GM19438 (cell line): ENCODE data around the gene SHC3.

Source experiments
- ATAC-seq: cut with Tn5 transposase; IDR thresholded peaks from one replicate; pipeline ENCODE4 v1.9.1; 2021; ENCODE audit warnings: low read depth; ENCODE audit not compliant: unreplicated experiment

SHC3 gene

DNA sequence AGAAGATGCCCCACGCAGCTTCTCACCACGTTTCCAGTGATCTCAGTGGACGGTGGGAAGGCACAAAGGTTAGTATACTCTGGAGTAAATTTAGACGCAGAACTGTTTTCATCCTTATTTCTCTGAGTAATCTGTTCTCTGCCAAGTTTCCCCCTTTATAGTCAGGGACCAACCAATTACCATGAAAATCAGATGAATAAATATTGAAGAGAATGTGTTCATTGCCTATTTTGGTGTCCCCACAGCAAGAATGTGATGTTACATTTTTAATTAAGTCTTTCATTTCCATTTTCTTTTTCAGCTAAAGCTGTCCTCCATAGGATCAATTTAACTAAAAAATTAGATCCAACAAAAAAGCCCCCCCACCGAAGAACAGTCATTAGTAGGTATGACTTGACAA lies 146.0 kb downstream of the SHC3 start:
- ATAC-seq = no peak

DNA sequence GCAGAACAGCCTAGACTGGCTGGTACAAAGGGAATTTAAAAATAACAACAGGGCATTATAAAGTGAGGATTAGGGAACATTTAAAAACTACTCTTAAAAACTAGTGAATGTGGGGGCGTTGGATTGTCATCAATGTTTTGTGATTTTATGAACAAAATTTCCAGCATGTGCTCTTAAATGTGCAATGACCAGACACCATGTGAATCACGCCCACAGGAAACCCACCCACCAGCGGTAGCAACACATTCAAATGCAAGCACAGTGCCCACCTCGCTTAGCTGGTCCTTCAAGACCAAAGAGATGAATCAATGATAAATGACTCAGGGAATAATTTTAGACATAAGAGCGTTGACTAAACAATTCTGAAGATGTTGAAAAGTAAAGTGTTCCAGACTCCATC lies 146.4 kb downstream of the SHC3 start:
- no peak for ATAC-seq

DNA sequence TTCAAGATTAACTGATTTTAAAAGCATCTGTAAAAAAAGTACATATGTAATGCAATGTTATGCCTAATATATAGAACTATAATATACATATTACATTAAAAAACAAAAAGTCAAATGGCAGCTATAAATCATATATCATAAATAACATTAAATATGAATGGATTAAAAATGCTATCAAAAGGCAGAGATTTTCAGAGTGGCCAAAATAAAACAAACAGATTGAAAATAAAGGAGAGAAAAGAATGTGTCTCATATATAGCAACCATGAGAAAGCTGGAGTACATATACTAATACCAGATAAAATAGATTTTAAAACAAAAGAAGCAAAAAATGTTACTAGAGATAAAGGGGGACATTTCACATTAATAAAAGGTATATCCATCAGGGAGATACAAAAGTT lies 148.8 kb downstream of the SHC3 start:
- no peak for ATAC-seq

DNA sequence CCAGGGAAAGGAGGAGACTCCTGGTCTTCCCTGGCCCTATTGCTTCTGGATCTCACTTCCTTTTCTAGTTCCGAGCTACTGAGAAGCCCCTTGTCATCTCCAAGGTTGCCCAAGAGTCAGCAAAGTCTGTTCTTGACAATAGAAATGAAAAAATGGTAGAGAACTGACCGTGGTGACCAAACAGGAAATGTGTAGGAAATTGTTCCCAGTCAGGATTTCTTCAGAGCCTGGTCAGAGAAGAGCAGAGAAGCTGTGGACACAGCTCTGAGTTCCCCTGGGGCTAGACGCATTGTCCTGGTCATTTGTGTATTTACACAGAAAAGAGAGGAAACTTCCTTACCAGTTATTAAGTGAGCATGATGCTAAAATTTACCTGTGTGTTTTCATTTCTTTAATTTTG lies 151.7 kb downstream of the SHC3 start:
- ATAC-seq = no peak

DNA sequence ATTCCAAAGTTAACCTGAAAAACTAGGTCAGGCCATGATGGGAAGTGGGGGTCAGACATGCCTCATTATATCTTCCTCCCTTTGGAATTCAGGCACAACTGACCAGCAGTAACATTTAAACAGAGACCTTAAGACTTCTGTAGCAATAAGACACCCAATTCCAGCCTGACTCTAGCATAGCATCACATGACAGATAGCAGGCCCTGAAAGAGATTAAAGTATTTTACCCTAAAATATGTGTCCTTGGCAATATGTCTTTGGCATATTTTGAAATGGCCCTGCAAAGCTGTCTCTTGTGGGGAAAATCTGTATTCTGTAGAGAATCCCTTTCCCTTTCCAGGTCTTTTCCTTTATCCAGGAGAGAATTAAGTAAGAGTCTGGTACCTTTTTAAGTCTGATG lies 153.1 kb downstream of the SHC3 start:
- ATAC-seq = no peak

DNA sequence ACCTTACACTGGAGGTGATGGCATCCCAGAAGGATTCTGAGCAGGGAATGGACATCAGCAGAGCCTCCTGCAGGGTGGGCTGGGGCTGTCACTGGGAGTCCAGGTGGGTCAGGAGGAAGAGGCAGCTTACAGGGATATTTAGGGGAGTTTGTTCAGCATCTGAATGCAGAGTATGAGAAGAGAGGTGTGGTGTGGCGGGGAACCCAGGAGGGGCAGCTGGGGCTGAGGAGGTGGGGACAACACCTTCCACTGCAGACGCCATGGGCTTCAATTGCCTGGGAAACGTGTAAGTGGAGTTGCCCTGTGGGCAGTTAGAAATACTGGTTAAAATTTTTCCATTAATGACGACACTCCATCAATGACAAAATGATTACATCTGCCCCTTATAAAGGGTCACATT lies 153.9 kb downstream of the SHC3 start:
- ATAC-seq = no peak

DNA sequence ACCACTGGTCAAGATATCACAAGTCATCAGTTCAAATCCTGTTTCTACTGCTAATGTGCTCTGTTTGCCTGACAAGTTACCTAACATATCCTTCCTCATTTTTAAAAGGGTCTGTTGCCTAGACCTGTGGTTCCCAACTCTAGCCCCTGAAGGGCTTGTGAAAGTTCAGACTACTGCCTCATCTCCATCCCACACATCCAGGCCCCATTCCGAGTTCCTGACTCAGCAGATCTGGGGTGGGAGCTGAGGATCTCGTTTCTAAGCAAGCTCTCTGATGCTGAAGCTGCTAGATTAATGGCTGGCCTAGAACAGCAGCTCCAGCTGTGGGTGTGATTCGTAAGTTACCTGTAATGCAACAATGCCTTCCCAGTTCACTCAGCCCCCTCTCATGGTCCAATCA lies 154.9 kb downstream of the SHC3 start:
- ATAC-seq = no peak

DNA sequence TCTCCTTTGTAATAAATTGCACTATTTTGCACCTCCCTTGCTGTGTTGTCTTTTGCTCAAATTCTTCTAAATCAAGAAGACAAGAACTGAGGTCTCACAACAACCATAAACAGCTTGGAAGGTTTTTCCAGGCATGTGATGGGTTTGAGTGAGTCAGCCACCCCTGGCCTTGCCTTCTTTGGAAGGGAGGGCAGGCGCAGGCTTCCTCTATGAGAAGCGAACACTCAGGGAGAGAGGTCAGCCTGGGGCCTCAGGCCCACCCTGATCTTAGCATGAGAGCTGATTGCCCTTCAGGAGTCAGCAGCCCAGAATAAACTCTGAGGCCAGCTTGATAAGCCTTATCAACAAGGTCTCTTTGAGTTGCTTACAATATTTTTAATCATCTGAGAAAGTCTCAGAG lies 155.7 kb downstream of the SHC3 start:
- ATAC-seq = no peak

DNA sequence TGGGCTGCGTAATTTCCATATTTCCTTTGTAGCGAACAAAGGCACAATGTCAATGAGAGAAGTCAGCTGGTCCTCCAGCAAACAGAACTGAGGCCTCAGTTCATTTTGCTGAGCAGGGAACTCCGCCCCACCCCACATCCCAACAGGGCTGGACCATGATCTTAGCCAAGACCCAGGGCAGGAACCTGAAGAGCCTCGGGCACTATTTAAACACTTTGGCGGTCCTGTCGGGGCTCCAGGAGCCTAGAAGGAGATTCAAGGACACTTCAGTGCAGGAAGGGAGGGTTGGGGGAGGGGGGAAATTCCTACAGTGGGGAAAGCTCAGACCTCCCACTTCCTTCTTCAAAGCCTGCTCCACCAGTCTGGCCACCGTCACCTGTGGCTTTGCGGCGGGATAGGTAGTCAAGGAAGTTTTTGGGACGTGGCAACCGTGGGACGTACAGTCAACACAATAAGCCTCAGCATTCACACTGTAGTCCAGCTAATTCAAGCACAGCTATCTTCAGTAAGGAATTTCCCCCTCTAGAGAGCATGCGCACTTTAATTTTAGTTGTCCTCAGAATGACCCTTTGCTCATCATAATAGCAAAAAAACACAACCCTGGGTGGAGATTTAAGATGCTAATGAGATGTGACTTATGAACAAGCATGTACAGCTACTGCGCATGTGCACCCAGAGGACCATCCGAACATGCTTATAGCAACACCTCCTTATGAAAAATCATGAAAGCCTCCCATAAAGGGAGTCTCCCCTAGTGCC lies 156.4 kb downstream of the SHC3 start:
- ATAC-seq = no peak

DNA sequence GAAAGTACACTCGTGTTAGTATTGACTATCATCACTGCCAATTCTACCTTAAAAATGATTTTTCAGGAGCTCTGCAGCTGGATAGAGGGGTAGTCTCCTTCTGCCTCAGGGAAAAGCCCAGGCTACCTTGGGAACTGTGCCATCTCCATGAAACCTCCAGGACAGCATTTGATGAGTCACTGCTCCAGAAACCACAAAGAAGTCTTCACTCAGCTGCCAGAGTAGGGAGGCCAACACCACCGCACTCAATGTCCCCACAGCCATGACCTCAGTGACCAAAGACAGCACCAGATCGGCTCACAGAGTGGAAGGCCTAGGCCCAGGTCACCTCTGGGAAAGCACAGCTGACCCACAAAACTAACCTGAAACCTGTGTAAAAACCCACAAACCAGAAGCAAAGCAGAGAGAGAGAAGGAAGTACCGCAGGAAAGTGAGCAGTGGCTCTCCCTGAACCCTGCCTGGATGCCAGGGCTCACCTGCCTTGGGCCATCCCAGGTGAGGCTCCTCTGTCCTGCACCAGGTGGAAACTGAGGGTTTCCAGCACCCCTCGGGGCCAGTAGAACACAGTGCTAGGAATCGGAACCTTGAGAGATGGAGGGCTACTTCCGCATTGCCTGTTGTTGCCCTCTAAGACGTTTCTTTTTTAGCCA lies 157.3 kb downstream of the SHC3 start:
- no peak for ATAC-seq

DNA sequence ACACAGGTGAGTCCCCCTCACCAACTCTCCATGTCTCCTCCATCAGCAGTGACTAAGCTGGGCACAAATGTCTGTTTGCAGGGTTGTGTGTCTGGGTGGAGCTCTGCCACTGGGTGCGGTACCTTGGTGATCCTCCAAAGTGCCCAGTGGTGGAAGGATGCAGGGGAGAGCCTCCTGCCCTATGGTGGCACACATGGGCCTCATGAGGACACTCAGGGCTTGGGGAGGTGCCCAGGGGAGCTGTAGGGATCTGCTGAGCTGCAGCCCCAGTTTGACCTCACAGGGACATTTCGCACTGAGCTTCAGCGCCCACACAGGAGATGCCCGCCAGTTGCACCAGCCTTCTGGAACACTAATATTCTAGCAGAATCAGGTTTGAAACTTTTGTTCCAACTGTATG lies 157.9 kb downstream of the SHC3 start:
- no peak for ATAC-seq

DNA sequence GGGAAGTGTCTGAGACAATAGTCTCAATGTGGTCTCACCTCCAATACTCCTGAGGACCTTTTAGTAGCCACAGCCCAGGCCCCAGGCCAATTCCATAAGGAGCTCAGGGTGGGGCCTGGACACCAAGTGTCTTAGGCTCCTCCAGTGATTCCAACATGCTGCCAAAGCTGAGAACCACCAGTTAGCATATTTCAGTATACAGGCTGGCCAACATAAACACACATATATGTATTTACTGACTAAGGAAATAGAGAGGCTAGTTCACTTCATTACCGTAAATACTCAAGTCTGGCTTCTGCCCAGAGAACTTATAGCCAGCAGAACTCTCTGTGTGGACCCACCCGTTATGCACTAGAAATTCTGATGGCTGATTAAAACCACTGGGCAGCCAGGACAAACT lies 163.3 kb downstream of the SHC3 start:
- ATAC-seq = no peak

DNA sequence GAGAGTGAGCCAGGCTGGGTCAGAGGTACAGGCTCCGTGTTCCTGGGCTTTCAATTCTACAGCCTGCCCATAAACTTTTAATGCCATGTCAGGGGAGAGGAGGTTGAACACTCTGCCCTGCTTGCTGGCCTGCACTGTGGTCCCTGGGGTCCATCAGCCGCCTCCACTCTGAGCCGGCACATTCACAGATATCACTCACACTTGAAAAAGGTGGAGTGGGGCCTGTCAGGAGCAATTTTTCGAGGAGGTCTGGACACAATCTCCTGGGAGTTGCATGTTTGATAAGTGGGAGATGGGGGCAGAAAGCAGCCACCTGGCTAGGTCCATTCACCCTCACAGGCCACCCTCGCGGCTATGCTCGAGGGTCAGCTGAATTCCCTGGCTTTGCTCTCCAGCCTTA lies 164.5 kb downstream of the SHC3 start:
- ATAC-seq = no peak

DNA sequence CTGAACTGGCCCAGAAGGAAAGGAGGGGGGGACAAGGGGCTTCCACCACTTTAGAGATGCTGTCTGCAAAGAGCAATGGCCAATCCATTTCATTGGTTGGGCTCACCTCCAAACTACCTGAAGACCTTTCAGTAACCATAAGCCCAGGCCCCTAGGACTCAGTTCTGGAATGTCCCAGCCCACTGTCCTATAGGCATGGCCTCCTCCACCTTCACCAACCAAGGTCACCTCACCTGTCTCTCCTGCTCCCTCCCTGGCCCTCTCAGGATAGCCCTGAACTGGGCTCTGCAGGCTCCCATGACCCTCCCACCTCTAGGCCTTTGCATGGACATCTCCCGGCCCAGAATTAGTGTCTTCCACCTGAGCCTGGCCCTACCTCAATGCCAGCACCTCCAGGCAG lies 165.0 kb downstream of the SHC3 start:
- no peak for ATAC-seq

DNA sequence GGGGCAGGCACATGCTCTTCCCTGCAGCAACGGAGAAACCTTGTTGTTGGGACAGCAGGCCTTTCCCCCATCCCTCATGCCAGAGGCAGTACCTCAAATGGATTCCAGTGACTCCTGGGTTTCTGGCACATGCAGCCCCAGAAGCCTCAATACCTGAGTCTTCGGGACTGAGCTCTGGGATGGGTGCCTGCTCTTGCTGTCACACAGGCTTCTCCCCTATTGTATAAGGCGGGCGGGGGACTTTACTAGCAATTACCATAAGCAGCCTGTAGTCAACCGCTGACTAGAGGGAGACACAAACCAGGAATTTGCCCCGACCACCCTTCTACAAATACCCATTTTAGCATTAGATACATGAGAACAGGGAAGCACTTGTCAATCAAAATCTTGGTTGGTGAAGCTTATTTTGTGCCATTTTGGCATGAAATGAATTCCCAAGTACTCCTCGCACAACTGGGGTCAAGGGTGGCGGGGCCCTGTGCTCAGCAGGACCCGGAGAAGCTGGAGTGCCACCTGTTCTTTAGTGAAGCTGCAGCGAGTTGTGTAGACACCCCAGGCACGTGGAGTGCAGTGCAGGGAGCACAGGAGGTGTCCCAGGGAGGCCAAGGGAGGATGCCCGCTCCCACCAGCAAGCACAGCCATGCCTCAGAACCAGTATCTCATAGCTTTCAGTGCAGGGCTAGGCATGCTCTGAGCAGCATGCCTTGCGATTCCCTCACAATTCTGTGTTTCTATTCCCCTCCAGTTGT lies 166.2 kb downstream of the SHC3 start:
- ATAC-seq = no peak

DNA sequence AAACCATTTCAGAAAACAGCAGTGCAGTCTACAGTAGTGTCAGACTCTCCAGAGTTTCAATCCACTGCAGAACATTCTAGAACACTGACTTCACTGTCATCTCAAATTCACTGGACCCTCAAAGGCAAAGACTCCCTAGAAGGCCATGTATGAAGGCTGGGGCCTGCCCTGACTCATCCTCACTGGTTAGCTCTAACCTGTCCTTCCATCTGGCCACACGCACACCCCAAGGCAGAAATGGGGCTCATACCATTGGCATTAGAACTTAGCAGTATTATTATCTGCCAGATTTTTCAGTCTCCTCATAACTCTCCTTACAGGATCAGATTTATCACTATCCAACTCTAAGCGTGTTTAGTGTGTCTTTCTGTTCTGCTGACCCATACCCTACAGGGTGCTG lies 166.9 kb downstream of the SHC3 start:
- no peak for ATAC-seq

DNA sequence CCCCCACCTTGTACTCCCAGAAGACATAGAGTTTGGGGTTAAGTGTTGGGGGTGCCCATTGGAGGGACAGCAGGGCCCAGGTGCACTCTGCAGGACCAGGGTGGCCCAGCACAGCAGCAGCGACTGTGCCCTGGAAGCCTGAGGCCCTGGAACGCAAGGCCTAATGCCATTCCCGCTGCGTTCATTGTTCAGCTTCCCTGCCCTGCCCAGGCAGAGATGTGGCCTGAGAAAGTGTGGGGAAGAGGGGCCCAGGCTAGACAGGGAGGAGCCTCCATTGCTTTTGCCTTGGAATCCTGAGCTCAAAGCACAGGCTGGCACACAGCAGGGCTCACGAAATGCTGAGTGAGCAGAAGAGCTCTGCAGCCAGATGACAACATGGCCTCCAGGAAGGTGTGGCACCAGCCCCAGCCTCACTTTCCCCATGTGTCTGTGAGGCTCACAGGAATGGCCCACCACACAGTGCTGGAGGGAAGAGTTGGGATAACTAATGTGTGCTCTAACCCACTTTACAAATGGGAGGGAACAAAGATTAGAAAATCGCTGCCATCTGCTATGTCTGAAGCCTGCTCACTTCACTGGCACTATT lies 168.0 kb downstream of the SHC3 start:
- ATAC-seq = no peak

DNA sequence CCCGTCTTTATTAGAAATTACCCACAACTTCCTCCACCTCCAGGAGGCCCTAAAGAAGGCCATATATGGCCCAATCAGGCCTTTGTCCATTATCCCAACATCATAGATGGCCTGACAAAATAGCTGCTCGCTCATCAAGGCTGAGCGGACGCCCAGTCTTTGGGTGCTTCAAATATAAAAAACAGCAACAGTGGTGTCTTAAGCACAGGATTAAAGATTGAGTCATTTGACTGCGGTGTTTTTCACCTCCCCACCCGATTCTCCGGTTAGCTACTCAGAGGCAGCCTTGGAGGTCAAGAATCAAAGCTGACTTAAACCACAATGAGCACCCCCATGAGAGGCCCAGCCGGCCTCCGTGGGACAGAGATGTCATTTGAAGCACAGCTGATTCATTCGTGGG lies 168.6 kb downstream of the SHC3 start:
- no peak for ATAC-seq

DNA sequence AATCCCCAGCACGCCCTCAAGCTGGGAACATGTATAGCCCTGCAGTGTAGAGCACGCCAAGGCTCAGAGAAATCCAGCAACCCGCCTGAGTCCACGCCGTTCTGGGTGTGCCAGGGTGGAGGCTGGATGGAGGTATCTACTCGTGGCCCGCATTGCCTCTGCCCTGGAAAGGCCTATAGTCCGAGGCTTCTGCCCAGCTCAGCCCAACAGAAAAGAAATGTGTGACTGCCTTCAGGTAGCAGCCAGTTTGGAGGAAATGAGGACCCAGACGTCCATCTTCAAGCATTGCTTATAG lies 169.1 kb downstream of the SHC3 start:
- ATAC-seq = no peak

DNA sequence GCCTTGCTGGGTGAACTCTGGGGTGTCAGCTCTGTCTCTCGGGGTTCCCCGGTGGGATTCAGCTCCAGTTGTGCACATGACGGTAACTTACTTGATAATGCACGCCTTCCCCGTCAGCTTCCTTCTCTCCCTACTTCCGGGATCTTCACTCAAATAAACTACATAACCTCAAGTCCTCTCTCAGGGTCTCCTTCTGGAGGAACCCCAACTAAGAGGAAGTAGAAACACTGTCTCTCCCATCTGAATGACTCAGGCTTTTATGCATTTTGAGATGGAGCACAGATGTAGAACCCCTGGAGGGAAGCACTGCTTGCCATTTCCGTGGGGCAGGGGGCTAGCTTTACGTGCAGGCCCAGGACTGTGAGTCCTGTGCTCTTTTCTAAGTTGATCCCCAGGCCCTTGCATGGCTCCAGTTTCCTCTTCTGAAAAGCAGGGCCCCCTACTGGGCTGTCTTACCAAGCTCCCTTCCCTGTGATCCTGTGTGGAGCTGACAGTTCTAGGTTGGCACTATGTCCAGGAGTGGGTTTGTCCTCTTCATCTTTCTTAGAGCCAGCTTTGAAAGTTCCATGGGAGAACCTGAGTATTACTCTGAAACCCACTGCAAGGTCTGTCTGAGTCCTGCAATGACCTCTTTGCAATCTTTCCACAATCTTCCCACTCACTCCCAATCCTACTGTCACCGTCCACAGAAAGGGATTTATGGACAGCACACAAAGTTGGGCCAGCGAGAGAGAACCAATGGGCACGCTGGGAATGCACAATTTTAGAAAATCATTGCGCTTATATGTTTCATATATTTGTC lies 169.7 kb downstream of the SHC3 start:
- no peak for ATAC-seq
